Measurements from ENCODE around the gene NPAS3. TPM values are rescaled to one million over a fixed set of nuclear protein-coding genes. Genes with fewer than 3 reads are reported as not detected.
A peak's percentile ranks its signal among the peaks of the same experiment; 100 is the strongest.

NPAS3 gene
- polyA plus RNA-seq, 1 donor = 1.0 TPM

- WGBS (ENCODE audit: insufficient coverage, low lambda C conversion rate) = 95% methylated on average over 3 of the region's 8 CpGs
- DNase-seq = no peak
- Histone ChIP-seq H3K27ac (ENCODE audit: low read length) (no peak overlapping the region), H3K9me3 (ENCODE audit: control insufficient read depth, low read depth, low read length) (no peaks in the 10 kb centered on the region), H3K4me1 (ENCODE audit: control insufficient read depth, insufficient read depth, low read length) (no peaks in the 10 kb centered on the region), H3K27me3 (ENCODE audit: control insufficient read depth, insufficient read depth, low read length) (no peaks in the 10 kb centered on the region), H3K36me3 (ENCODE audit: control insufficient read depth, insufficient read depth, low read length) (no peaks in the 10 kb centered on the region), H3K4me3 (ENCODE audit: low read length) (no peak overlapping the region)
Observed at GRCh38 chr14:33846100-33846824, 907.6 kb downstream of the NPAS3 start.

GRCh38 chr14:33847066-33847465, 908.4 kb downstream of the NPAS3 start:
- H3K4me3 ChIP-seq (ENCODE audit: low read length) = no peak overlapping the region
- 100% methylated on average over 1 of the region's 1 CpG for WGBS (ENCODE audit: insufficient coverage, low lambda C conversion rate)
- no peaks in the 10 kb centered on the region for H3K4me1 ChIP-seq (ENCODE audit: control insufficient read depth, insufficient read depth, low read length)
- H3K36me3 ChIP-seq (ENCODE audit: control insufficient read depth, insufficient read depth, low read length) = no peaks in the 10 kb centered on the region
- DNase-seq = no peak
- no peaks in the 10 kb centered on the region for H3K27me3 ChIP-seq (ENCODE audit: control insufficient read depth, insufficient read depth, low read length)
- no peak overlapping the region for H3K27ac ChIP-seq (ENCODE audit: low read length)
- no peaks in the 10 kb centered on the region for H3K9me3 ChIP-seq (ENCODE audit: control insufficient read depth, low read depth, low read length)

GRCh38 chr14:33848009-33848408, 909.3 kb downstream of the NPAS3 start:
- H3K4me3 ChIP-seq (ENCODE audit: low read length) = no peak overlapping the region
- H3K27ac ChIP-seq (ENCODE audit: low read length) = no peak overlapping the region
- H3K27me3 ChIP-seq (ENCODE audit: control insufficient read depth, insufficient read depth, low read length) = no peaks in the 10 kb centered on the region
- no peak for DNase-seq
- no peaks in the 10 kb centered on the region for H3K36me3 ChIP-seq (ENCODE audit: control insufficient read depth, insufficient read depth, low read length)
- 100% methylated on average over 2 of the region's 5 CpGs for WGBS (ENCODE audit: insufficient coverage, low lambda C conversion rate)
- no peaks in the 10 kb centered on the region for H3K4me1 ChIP-seq (ENCODE audit: control insufficient read depth, insufficient read depth, low read length)
- no peaks in the 10 kb centered on the region for H3K9me3 ChIP-seq (ENCODE audit: control insufficient read depth, low read depth, low read length)

GRCh38 chr14:33848706-33849454, 910.2 kb downstream of the NPAS3 start:
- H3K9me3 ChIP-seq (ENCODE audit: control insufficient read depth, low read depth, low read length) = no peaks in the 10 kb centered on the region
- H3K4me3 ChIP-seq (ENCODE audit: low read length) = no peak overlapping the region
- no peaks in the 10 kb centered on the region for H3K27me3 ChIP-seq (ENCODE audit: control insufficient read depth, insufficient read depth, low read length)
- H3K36me3 ChIP-seq (ENCODE audit: control insufficient read depth, insufficient read depth, low read length) = no peaks in the 10 kb centered on the region
- DNase-seq = peak; percentile 78 to 83
- no CpG with 5 or more reads among the region's 8 CpGs for WGBS (ENCODE audit: insufficient coverage, low lambda C conversion rate)
- H3K27ac ChIP-seq (ENCODE audit: low read length) = no peak overlapping the region
- H3K4me1 ChIP-seq (ENCODE audit: control insufficient read depth, insufficient read depth, low read length) = no peaks in the 10 kb centered on the region

- WGBS (ENCODE audit: insufficient coverage, low lambda C conversion rate) = no CpG with 5 or more reads among the region's 1 CpG
- no peak overlapping the region for H3K4me3 ChIP-seq (ENCODE audit: low read length)
- H3K27ac ChIP-seq (ENCODE audit: low read length) = no peak overlapping the region
- no peaks in the 10 kb centered on the region for H3K27me3 ChIP-seq (ENCODE audit: control insufficient read depth, insufficient read depth, low read length)
- H3K36me3 ChIP-seq (ENCODE audit: control insufficient read depth, insufficient read depth, low read length) = no peaks in the 10 kb centered on the region
- no peaks in the 10 kb centered on the region for H3K9me3 ChIP-seq (ENCODE audit: control insufficient read depth, low read depth, low read length)
- no peak for DNase-seq
- H3K4me1 ChIP-seq (ENCODE audit: control insufficient read depth, insufficient read depth, low read length) = no peaks in the 10 kb centered on the region
Observed at GRCh38 chr14:33849455-33849801, 910.7 kb downstream of the NPAS3 start.

GRCh38 chr14:33850826-33851225, 912.1 kb downstream of the NPAS3 start:
- no peaks in the 10 kb centered on the region for H3K9me3 ChIP-seq (ENCODE audit: control insufficient read depth, low read depth, low read length)
- no peak overlapping the region for H3K4me3 ChIP-seq (ENCODE audit: low read length)
- H3K36me3 ChIP-seq (ENCODE audit: control insufficient read depth, insufficient read depth, low read length) = no peaks in the 10 kb centered on the region
- no peak for DNase-seq
- no peaks in the 10 kb centered on the region for H3K4me1 ChIP-seq (ENCODE audit: control insufficient read depth, insufficient read depth, low read length)
- 63% methylated on average over 1 of the region's 7 CpGs for WGBS (ENCODE audit: insufficient coverage, low lambda C conversion rate)
- no peaks in the 10 kb centered on the region for H3K27me3 ChIP-seq (ENCODE audit: control insufficient read depth, insufficient read depth, low read length)
- H3K27ac ChIP-seq (ENCODE audit: low read length) = no peak overlapping the region

GRCh38 chr14:33851366-33851765, 912.7 kb downstream of the NPAS3 start:
- no peaks in the 10 kb centered on the region for H3K36me3 ChIP-seq (ENCODE audit: control insufficient read depth, insufficient read depth, low read length)
- no peak for DNase-seq
- no peak overlapping the region for H3K27ac ChIP-seq (ENCODE audit: low read length)
- no peaks in the 10 kb centered on the region for H3K4me1 ChIP-seq (ENCODE audit: control insufficient read depth, insufficient read depth, low read length)
- H3K9me3 ChIP-seq (ENCODE audit: control insufficient read depth, low read depth, low read length) = no peaks in the 10 kb centered on the region
- 66% methylated on average over 2 of the region's 6 CpGs for whole genome bisulfite sequencing (ENCODE audit: insufficient coverage, low lambda C conversion rate)
- no peaks in the 10 kb centered on the region for H3K27me3 ChIP-seq (ENCODE audit: control insufficient read depth, insufficient read depth, low read length)
- H3K4me3 ChIP-seq (ENCODE audit: low read length) = no peak overlapping the region

GRCh38 chr14:33851931-33852330, 913.3 kb downstream of the NPAS3 start:
- no peaks in the 10 kb centered on the region for H3K27me3 ChIP-seq (ENCODE audit: control insufficient read depth, insufficient read depth, low read length)
- H3K9me3 ChIP-seq (ENCODE audit: control insufficient read depth, low read depth, low read length) = no peaks in the 10 kb centered on the region
- no peaks in the 10 kb centered on the region for H3K36me3 ChIP-seq (ENCODE audit: control insufficient read depth, insufficient read depth, low read length)
- 55% methylated on average over 2 of the region's 5 CpGs for WGBS (ENCODE audit: insufficient coverage, low lambda C conversion rate)
- no peak for DNase-seq
- no peak overlapping the region for H3K27ac ChIP-seq (ENCODE audit: low read length)
- H3K4me1 ChIP-seq (ENCODE audit: control insufficient read depth, insufficient read depth, low read length) = no peaks in the 10 kb centered on the region
- H3K4me3 ChIP-seq (ENCODE audit: low read length) = no peak overlapping the region
